ENCODE data around the gene WNT11.
A peak's percentile ranks its signal among the peaks of the same experiment; 100 is the strongest.

WNT11 gene

DNA sequence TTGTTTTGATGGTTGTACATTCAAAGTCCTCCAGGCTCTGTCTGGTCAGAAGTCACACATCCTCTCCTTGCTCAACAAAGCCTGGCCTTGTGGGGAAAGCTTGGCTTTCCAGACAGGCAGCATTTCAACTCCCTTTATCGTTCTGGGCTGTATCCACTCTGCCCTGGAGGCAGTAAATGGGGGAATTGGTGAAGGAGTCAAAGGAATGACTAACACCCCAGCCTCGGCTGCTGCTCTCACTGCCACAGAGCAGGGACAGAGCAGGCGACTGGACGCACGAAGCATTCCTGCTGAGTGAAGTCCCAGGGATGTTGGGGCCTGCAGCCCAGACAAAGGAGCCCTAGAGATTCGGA is 52.8 kb downstream of the WNT11 start:
- TF ChIP-seq, protein P1, sequence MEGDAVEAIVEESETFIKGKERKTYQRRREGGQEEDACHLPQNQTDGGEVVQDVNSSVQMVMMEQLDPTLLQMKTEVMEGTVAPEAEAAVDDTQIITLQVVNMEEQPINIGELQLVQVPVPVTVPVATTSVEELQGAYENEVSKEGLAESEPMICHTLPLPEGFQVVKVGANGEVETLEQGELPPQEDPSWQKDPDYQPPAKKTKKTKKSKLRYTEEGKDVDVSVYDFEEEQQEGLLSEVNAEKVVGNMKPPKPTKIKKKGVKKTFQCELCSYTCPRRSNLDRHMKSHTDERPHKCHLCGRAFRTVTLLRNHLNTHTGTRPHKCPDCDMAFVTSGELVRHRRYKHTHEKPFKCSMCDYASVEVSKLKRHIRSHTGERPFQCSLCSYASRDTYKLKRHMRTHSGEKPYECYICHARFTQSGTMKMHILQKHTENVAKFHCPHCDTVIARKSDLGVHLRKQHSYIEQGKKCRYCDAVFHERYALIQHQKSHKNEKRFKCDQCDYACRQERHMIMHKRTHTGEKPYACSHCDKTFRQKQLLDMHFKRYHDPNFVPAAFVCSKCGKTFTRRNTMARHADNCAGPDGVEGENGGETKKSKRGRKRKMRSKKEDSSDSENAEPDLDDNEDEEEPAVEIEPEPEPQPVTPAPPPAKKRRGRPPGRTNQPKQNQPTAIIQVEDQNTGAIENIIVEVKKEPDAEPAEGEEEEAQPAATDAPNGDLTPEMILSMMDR (IDR thresholded peaks at IDR 0.05; ENCODE audit: unreplicated experiment in 3 of 3), result no peak
- Mint-ChIP-seq H3K4me3 (peak overlapping the region in 1 of 3 experiments; percentile 27), H3K27me3 (ENCODE audit: low read depth) (peaks cover 62% of the 10 kb centered on the region), H3K4me1 (peaks cover 50% of the 10 kb centered on the region), H3K36me3 (ENCODE audit: low read depth) (no peaks in the 10 kb centered on the region), H3K27ac (peak overlapping the region in 2 of 3 experiments; percentile 26 to 28), H3K9me3 (no peaks in the 10 kb centered on the region)

DNA sequence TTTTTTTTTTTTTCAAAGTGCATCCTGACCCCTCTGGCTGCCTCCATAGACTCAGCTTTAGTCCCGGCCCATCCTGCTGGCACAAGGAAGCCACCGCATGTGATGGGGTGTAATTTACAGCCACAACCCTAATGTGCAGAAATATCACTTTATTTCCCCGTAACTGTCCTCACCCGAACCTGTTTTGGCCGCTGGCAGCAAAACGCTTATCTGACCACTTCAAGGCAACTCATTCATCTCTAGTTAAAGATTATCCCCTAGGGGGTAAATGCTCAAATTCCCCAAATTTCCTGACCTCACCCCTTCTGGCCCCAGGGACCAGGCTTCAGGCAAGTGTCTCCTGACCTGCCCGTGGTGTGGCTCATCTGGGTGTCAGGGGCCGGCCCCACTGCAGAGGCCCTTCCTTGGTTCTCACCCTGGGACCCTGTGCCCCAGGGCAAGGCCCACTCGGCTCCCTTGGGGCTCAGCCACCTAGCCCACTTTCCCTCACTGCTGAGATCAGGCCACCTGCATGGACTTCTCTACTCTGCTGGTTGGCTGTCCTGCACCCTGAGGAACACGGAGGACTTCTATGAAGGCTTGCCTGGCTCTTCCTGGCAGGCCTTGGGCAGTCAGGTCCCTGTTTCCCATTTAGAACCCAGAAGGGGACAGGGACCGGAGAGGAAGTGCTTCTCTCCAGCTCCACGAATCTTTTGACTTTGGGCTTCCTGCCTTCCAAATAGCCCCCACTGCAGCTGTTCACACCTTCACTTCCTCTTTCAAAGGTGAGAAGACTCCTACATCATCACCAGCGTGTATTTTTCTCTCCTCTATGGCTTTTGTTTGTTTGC is 53.3 kb downstream of the WNT11 start:
- peak overlapping the region; percentile 33 to 75 (median 69) for H3K4me3 Mint-ChIP-seq
- H3K27ac Mint-ChIP-seq, result peak overlapping the region in 2 of 3 experiments; percentile 26 to 62
- H3K4me1 Mint-ChIP-seq, result peaks cover 48% of the 10 kb centered on the region
- no peaks in the 10 kb centered on the region for H3K9me3 Mint-ChIP-seq
- H3K27me3 Mint-ChIP-seq (ENCODE audit: low read depth), result peaks cover 56% of the 10 kb centered on the region
- TF ChIP-seq, protein P1 (IDR thresholded peaks at IDR 0.05; ENCODE audit: unreplicated experiment in 3 of 3), result no peak
- H3K36me3 Mint-ChIP-seq (ENCODE audit: low read depth), result no peaks in the 10 kb centered on the region

- TF ChIP-seq, protein P1 (IDR thresholded peaks at IDR 0.05; ENCODE audit: unreplicated experiment in 3 of 3), result peak; percentile 77 to 85 (median 83)
- Mint-ChIP-seq H3K4me1 (peaks cover 40% of the 10 kb centered on the region), H3K9me3 (no peaks in the 10 kb centered on the region), H3K36me3 (ENCODE audit: low read depth) (no peaks in the 10 kb centered on the region), H3K27ac (peak overlapping the region in 1 of 3 experiments; percentile 62), H3K4me3 (peak overlapping the region; percentile 33 to 75 (median 69)), H3K27me3 (ENCODE audit: low read depth) (peaks cover 53% of the 10 kb centered on the region)
Observed at GRCh38 chr11:76152086-76152681, 54.1 kb downstream of the WNT11 start.

GRCh38 chr11:76151556-76152085 is 54.7 kb downstream of the WNT11 start:
- H3K27ac Mint-ChIP-seq, result peak overlapping the region in 1 of 3 experiments; percentile 33
- TF ChIP-seq, protein P1 (IDR thresholded peaks at IDR 0.05; ENCODE audit: unreplicated experiment in 3 of 3), result no peak
- H3K36me3 Mint-ChIP-seq (ENCODE audit: low read depth), result no peaks in the 10 kb centered on the region
- peak overlapping the region in 2 of 3 experiments; percentile 30 to 35 for H3K4me3 Mint-ChIP-seq
- H3K27me3 Mint-ChIP-seq (ENCODE audit: low read depth), result peaks cover 50% of the 10 kb centered on the region
- peaks cover 38% of the 10 kb centered on the region for H3K4me1 Mint-ChIP-seq
- no peaks in the 10 kb centered on the region for H3K9me3 Mint-ChIP-seq

GRCh38 chr11:76150141-76150540 is 56.2 kb downstream of the WNT11 start:
- Mint-ChIP-seq H3K36me3 (ENCODE audit: low read depth) (no peaks in the 10 kb centered on the region), H3K27me3 (ENCODE audit: low read depth) (peaks cover 42% of the 10 kb centered on the region), H3K4me3 (no peak overlapping the region), H3K27ac (peak overlapping the region in 1 of 3 experiments; percentile 38), H3K4me1 (peaks cover 26% of the 10 kb centered on the region), H3K9me3 (no peaks in the 10 kb centered on the region)
- TF ChIP-seq, protein P1 (IDR thresholded peaks at IDR 0.05; ENCODE audit: unreplicated experiment in 3 of 3), result no peak

Data from nephron (organoid).